ENCODE results near the gene KIRREL2. TPM values are rescaled to one million over a fixed set of nuclear protein-coding genes. Genes with fewer than 3 reads are reported as not detected.
"Not testable (repeated sequence)": the region's sequence is repeated elsewhere in the genome, so short reads cannot be mapped to it uniquely, and the experiment has no call there.

The KIRREL2 gene
- total RNA-seq, 2 experiments from 2014 or later, result 1.4 to 2.2 TPM

- BruUV-seq (replicated peaks), result no TSS peak
- Histone ChIP-seq H3K4me3 (ENCODE audit: low read depth, low read length, poor library complexity, severe bottlenecking) (no peak overlapping the region), H3K9me3 (ENCODE audit: low read length) (no peaks in the 10 kb centered on the region), H3K4me1 (ENCODE audit: insufficient read depth, low read length, poor library complexity, severe bottlenecking) (no peaks in the 10 kb centered on the region), H4K20me1 (ENCODE audit: insufficient read depth, low read length) (no peaks in the 10 kb centered on the region; the same call in 1 of the 2 replicates), H2AFZ (ENCODE audit: low read length) (no peak overlapping the region), H3K9me2 (ENCODE audit: insufficient read depth, low read length) (no peaks in the 10 kb centered on the region), H3K27ac (ENCODE audit: low read depth, low read length, poor library complexity, severe bottlenecking) (no peak overlapping the region), H3K4me2 (ENCODE audit: low read length) (no peak overlapping the region), H3K79me2 (ENCODE audit: insufficient read depth, low read depth, low read length) (no peaks in the 10 kb centered on the region), H3K36me3 (ENCODE audit: insufficient read depth, low read length) (peaks cover 87% of the 10 kb centered on the region)
- no peak for DNase-seq (ENCODE audit: low spot score)
- TF ChIP-seq EZH2phosphoT487 (IDR thresholded peaks at IDR 0.05; ENCODE audit: borderline replicate concordance, low read depth, low read length) (no peak), CTCF (conservative IDR thresholded peaks at IDR 0.05; ENCODE audit: low read length) (no peak)
- intact Hi-C loops (cut with micrococcal nuclease; ENCODE audit: unreplicated experiment), result no loop called here
- CTCF ChIA-PET (ENCODE audit: unreplicated experiment), result no interaction called here
- POLR2A ChIA-PET, result no interaction called here
Measured at GRCh38 chr19:35890113-35890650, 33.5 kb downstream of the KIRREL2 start.

GRCh38 chr19:35891819-35892218 lies 35.1 kb downstream of the KIRREL2 start:
- H3K4me1 ChIP-seq (ENCODE audit: insufficient read depth, low read length, poor library complexity, severe bottlenecking); H3K9me3 ChIP-seq (ENCODE audit: low read length); H4K20me1 ChIP-seq (ENCODE audit: insufficient read depth, low read length); H3K9me2 ChIP-seq (ENCODE audit: insufficient read depth, low read length); H2AFZ ChIP-seq (ENCODE audit: low read length); H3K79me2 ChIP-seq (ENCODE audit: insufficient read depth, low read depth, low read length); H3K27ac ChIP-seq (ENCODE audit: low read depth, low read length, poor library complexity, severe bottlenecking); H3K4me2 ChIP-seq (ENCODE audit: low read length); DNase-seq (ENCODE audit: low spot score); CTCF ChIA-PET (ENCODE audit: unreplicated experiment); H3K4me3 ChIP-seq (ENCODE audit: low read depth, low read length, poor library complexity, severe bottlenecking); intact Hi-C loops (cut with micrococcal nuclease; ENCODE audit: unreplicated experiment); BruUV-seq (replicated peaks): not testable (repeated sequence)
- peaks cover 99% of the 10 kb centered on the region for H3K36me3 ChIP-seq (ENCODE audit: insufficient read depth, low read length)
- POLR2A ChIA-PET, result interaction anchor here (0.6 kb wide), 1 partner anchor 70 kb away, joined by 3 read pairs; no protein-coding TSS in a partner anchor

- intact Hi-C loops (cut with micrococcal nuclease; ENCODE audit: unreplicated experiment), result no loop called here
- ChIA-PET POLR2A (interaction anchor here (0.6 kb wide), 1 partner anchor 14 kb away, joined by 3 read pairs; no protein-coding TSS in a partner anchor), CTCF (ENCODE audit: unreplicated experiment) (no interaction called here)
- Histone ChIP-seq H3K9me3 (ENCODE audit: low read length) (no peaks in the 10 kb centered on the region), H3K36me3 (ENCODE audit: insufficient read depth, low read length) (peaks cover 98% of the 10 kb centered on the region), H3K9me2 (ENCODE audit: insufficient read depth, low read length) (no peaks in the 10 kb centered on the region), H2AFZ (ENCODE audit: low read length) (no peak overlapping the region), H3K4me1 (ENCODE audit: insufficient read depth, low read length, poor library complexity, severe bottlenecking) (peaks cover 11% of the 10 kb centered on the region), H3K4me2 (ENCODE audit: low read length) (no peak overlapping the region), H3K27ac (ENCODE audit: low read depth, low read length, poor library complexity, severe bottlenecking) (no peak overlapping the region), H4K20me1 (ENCODE audit: insufficient read depth, low read length) (no peaks in the 10 kb centered on the region), H3K79me2 (ENCODE audit: insufficient read depth, low read depth, low read length) (peaks cover 17% of the 10 kb centered on the region), H3K4me3 (ENCODE audit: low read depth, low read length, poor library complexity, severe bottlenecking) (no peak overlapping the region)
- no TSS peak for BruUV-seq (replicated peaks)
- no peak for DNase-seq (ENCODE audit: low spot score)
- TF ChIP-seq CTCF (conservative IDR thresholded peaks at IDR 0.05; ENCODE audit: low read length), result no peak
- TF ChIP-seq EZH2phosphoT487 (IDR thresholded peaks at IDR 0.05; ENCODE audit: borderline replicate concordance, low read depth, low read length), result no peak
Measured at GRCh38 chr19:35894342-35894741, 37.6 kb downstream of the KIRREL2 start.

Data from OCI-LY7 (cell line).